Naive thymus-derived CD4-positive, alpha-beta T cell (primary cell): ENCODE measurements around the gene MAPKAPK5. TPM values are rescaled to one million over a fixed set of nuclear protein-coding genes. Genes with fewer than 3 reads are reported as not detected.

ENCODE experiments used
- ATAC-seq: fragments of 150-1000 bp; cut with Tn5 transposase; 2 replicates; pipeline ENCODE4 v1.10.0; 2021; ENCODE audit warnings: mild to moderate bottlenecking, moderate library complexity
- CTCF ChIA-PET: fragments of 350-600 bp; sonication (Branson Sonifier 250); formaldehyde crosslinking; loops from one replicate; lab custom pipeline; 2021; ENCODE audit warnings: antibody characterized with exemption; lab: Charles Lee
- POLR2A ChIA-PET: fragments of 350-600 bp; sonication (Branson Sonifier 250); formaldehyde crosslinking; loops from one replicate; lab custom pipeline; 2021; ENCODE audit warnings: antibody characterized with exemption, inconsistent platforms; lab: Charles Lee
- DNase-seq, 9 donors: peaks; one replicate each; pipeline versions ENCODE4 v3.0.0 to v3.0.0-alpha.2; 2020 to 2022; ENCODE audit warnings: mixed read lengths in 1 of 9
- H3K27ac ChIP-seq: one replicate; pipeline ENCODE4 v1.7.0; 2013; ENCODE audit warnings: mild to moderate bottlenecking, low read depth, low read length, moderate library complexity
- H3K27me3 ChIP-seq, 2 donors: one replicate each; pipeline ENCODE4 v1.7.0; 2013; ENCODE audit warnings: low read length in 2 of 2, mild to moderate bottlenecking in 2 of 2, moderate library complexity in 2 of 2; ENCODE audit not compliant: control insufficient read depth in 2 of 2, insufficient read depth in 2 of 2
- H3K36me3 ChIP-seq, 3 experiments: 1 replicate in 2 of 3; 2 replicates in 1 of 3; pipeline ENCODE4 v1.7.0; 2013; ENCODE audit warnings: low read length in 3 of 3, mild to moderate bottlenecking in 3 of 3, moderate library complexity in 1 of 3; ENCODE audit not compliant: insufficient read depth in 3 of 3, control insufficient read depth in 2 of 3
- H3K4me1 ChIP-seq, 2 donors: one replicate each; pipeline ENCODE4 v1.7.0; 2013; ENCODE audit warnings: low read length in 2 of 2, mild to moderate bottlenecking in 2 of 2, moderate library complexity in 1 of 2; ENCODE audit not compliant: control insufficient read depth in 2 of 2, insufficient read depth in 2 of 2
- H3K4me3 ChIP-seq: 2 replicates; pipeline ENCODE4 v1.7.0; 2013; ENCODE audit warnings: mild to moderate bottlenecking, low read length
- H3K9me3 ChIP-seq, 3 experiments: 1 replicate in 2 of 3; 2 replicates in 1 of 3; pipeline ENCODE4 v1.7.0; 2013; ENCODE audit warnings: low read length in 3 of 3; ENCODE audit not compliant: control insufficient read depth in 2 of 3
- H3K27ac Mint-ChIP-seq, 9 donors: one replicate each; pipeline ENCODE4 v1.8.0; 2020 to 2022; ENCODE audit warnings: mixed read lengths in 9 of 9, mild to moderate bottlenecking in 8 of 9, moderate library complexity in 5 of 9, inconsistent platforms in 2 of 9
- H3K27me3 Mint-ChIP-seq, 5 donors: one replicate each; pipeline ENCODE4 v1.8.0; 2021 to 2022; ENCODE audit warnings: mixed read lengths in 5 of 5, mild to moderate bottlenecking in 1 of 5
- H3K36me3 Mint-ChIP-seq, 5 donors: one replicate each; pipeline ENCODE4 v1.8.0; 2020 to 2022; ENCODE audit warnings: mixed read lengths in 5 of 5, mild to moderate bottlenecking in 3 of 5, inconsistent platforms in 1 of 5
- H3K4me1 Mint-ChIP-seq, 7 donors: one replicate each; pipeline ENCODE4 v1.8.0; 2020 to 2022; ENCODE audit warnings: mixed read lengths in 7 of 7, mild to moderate bottlenecking in 3 of 7, inconsistent platforms in 1 of 7
- H3K4me3 Mint-ChIP-seq, 10 donors: one replicate each; pipeline ENCODE4 v1.8.0; 2020 to 2022; ENCODE audit warnings: mild to moderate bottlenecking in 10 of 10, mixed read lengths in 10 of 10, moderate library complexity in 6 of 10, inconsistent platforms in 2 of 10
- H3K9me3 Mint-ChIP-seq, 11 donors: one replicate each; pipeline ENCODE4 v1.8.0; 2020 to 2022; ENCODE audit warnings: mixed read lengths in 11 of 11, mild to moderate bottlenecking in 4 of 11, inconsistent platforms in 1 of 11, moderate library complexity in 1 of 11
- intact Hi-C, 2 donors: fragments of 100-400 bp; cut with micrococcal nuclease; formaldehyde crosslinking; loops; one replicate each; pipeline ENCODE4 v1.15.1; 2023
- polyA plus RNA-seq, 2 donors: library from polyadenylated mRNA; unstranded; fragments of 300-500 nt; fragmentation: Illumina TruSeq; gene quantifications; one replicate each; pipeline ENCODE4 v1.2.3, GENCODE V29; 2021
- total RNA-seq, 6 experiments: library from RNA in 5 of 6; stranded (reverse) in 5 of 6; gene quantifications; 1 replicate in 5 of 6; 2 replicates in 1 of 6; pipeline ENCODE4 v1.2.3 and lab custom pipeline; 2021 to 2026

The MAPKAPK5 gene
- total RNA-seq (10 to 100 TPM; 46.1 to 72.1 (median 60.0) TPM), polyA plus RNA-seq (10 to 100 TPM; 30.6 to 53.4 TPM), total RNA-seq (lab: John Stamatoyannopoulos, UW) (81.0 reads per million, percentile 81 among the genes with 10 or more reads in this experiment)

GRCh38 chr12:111841750-111842555, at the start of gene MAPKAPK5:
Gene MAPKAPK5 (plus strand): TSS chr12:111842228. CDS start chr12:111842734, 506 bp downstream.
- Mint-ChIP-seq H3K27me3 (peaks cover 0 to 2% (median 0%) of the 10 kb centered on the region in 5 donors), H3K27ac (peak within 1 kb of the TSS; percentile 91 to 100 (median 98)), H3K4me3 (peak within 1 kb of the TSS; percentile 90 to 99 (median 98)), H3K9me3 (peaks cover 0 to 5% (median 0%) of the 10 kb centered on the region in 11 donors), H3K4me1 (peaks cover 40 to 82% (median 69%) of the 10 kb centered on the region in 7 donors), H3K36me3 (peaks cover 3 to 43% (median 31%) of the 10 kb centered on the region in 5 donors)
- POLR2A ChIA-PET, result interaction anchor here (0.6 to 2.4 kb wide), 16 partner anchors 8 to 569 kb away, joined by 3 to 22 read pairs (median 4); partner anchors contain the start of genes ACAD10, BRAP, ERP29 and NAA25
- ATAC-seq, result peak; percentile 93
- CTCF ChIA-PET, result interaction anchor here (0.7 to 1.1 kb wide), 3 partner anchors 15 to 172 kb away, joined by 3 read pairs; no protein-coding TSS in a partner anchor
- intact Hi-C loops, result loop anchor here (1.0 to 5.0 kb wide), 11 partner anchors 8 to 567 kb away; partner anchors contain the start of genes ERP29 (in 2 of the 2), HECTD4 (in 2 of the 2), RPL6 (in 2 of the 2) and TMEM116 (in 2 of the 2)
- Histone ChIP-seq H3K27me3 (no peaks in the 10 kb centered on the region), H3K36me3 (peaks cover 0 to 15% (median 4%) of the 10 kb centered on the region in 3 experiments), H3K4me1 (peaks cover 28 to 32% of the 10 kb centered on the region in 2 donors), H3K4me3 (peak within 1 kb of the TSS; percentile 99), H3K9me3 (no peaks in the 10 kb centered on the region), H3K27ac (peak within 1 kb of the TSS; percentile 89)
- DNase-seq, result peak; percentile 95 to 99 (median 98)

- H3K4me3 ChIP-seq, result no peak overlapping the region
- no peak for DNase-seq
- H3K27me3 ChIP-seq, result no peaks in the 10 kb centered on the region
- no peaks in the 10 kb centered on the region for H3K36me3 ChIP-seq
- Mint-ChIP-seq H3K36me3 (peaks cover 0 to 4% (median 0%) of the 10 kb centered on the region in 5 donors), H3K9me3 (no peaks in the 10 kb centered on the region), H3K4me3 (no peak overlapping the region), H3K4me1 (peaks cover 0 to 2% (median 0%) of the 10 kb centered on the region in 7 donors), H3K27me3 (no peaks in the 10 kb centered on the region), H3K27ac (no peak overlapping the region)
- POLR2A ChIA-PET, result no interaction called here
- no peak overlapping the region for H3K27ac ChIP-seq
- ATAC-seq, result no peak
- CTCF ChIA-PET, result no interaction called here
- intact Hi-C loops, result no loop called here
- H3K4me1 ChIP-seq, result no peaks in the 10 kb centered on the region
- no peaks in the 10 kb centered on the region for H3K9me3 ChIP-seq
These were observed 49.2 kb upstream of the MAPKAPK5 start for GRCh38 chr12:111792856-111793235.

- no peaks in the 10 kb centered on the region for H3K4me1 ChIP-seq
- no peaks in the 10 kb centered on the region for H3K27me3 Mint-ChIP-seq
- H3K36me3 Mint-ChIP-seq, result peaks cover 0 to 9% (median 0%) of the 10 kb centered on the region in 5 donors
- no peak overlapping the region for H3K4me3 Mint-ChIP-seq
- no peak overlapping the region for H3K27ac Mint-ChIP-seq
- DNase-seq (no peak), ATAC-seq (no peak)
- no peak overlapping the region for H3K4me3 ChIP-seq
- no peaks in the 10 kb centered on the region for H3K9me3 ChIP-seq
- H3K36me3 ChIP-seq, result no peaks in the 10 kb centered on the region
- peaks cover 0 to 2% (median 0%) of the 10 kb centered on the region in 7 donors for H3K4me1 Mint-ChIP-seq
- ChIA-PET CTCF (no interaction called here), POLR2A (no interaction called here)
- H3K27ac ChIP-seq, result no peak overlapping the region
- intact Hi-C loops, result no loop called here
- H3K9me3 Mint-ChIP-seq, result no peaks in the 10 kb centered on the region
- no peaks in the 10 kb centered on the region for H3K27me3 ChIP-seq
These were observed 43.8 kb upstream of the MAPKAPK5 start for GRCh38 chr12:111798182-111798581.

GRCh38 chr12:111799758-111800157, 42.3 kb upstream of the MAPKAPK5 start:
- CTCF ChIA-PET, result no interaction called here
- ATAC-seq (no peak), DNase-seq (no peak)
- no peaks in the 10 kb centered on the region for H3K9me3 Mint-ChIP-seq
- POLR2A ChIA-PET, result interaction anchor here (0.7 kb wide), 1 partner anchor 203 kb away, joined by 3 read pairs; no protein-coding TSS in a partner anchor
- no peaks in the 10 kb centered on the region for H3K27me3 Mint-ChIP-seq
- H3K36me3 Mint-ChIP-seq, result peaks cover 0 to 9% (median 0%) of the 10 kb centered on the region in 5 donors
- no peaks in the 10 kb centered on the region for H3K4me1 ChIP-seq
- intact Hi-C loops, result no loop called here
- no peaks in the 10 kb centered on the region for H3K36me3 ChIP-seq
- H3K4me1 Mint-ChIP-seq, result peaks cover 0 to 2% (median 0%) of the 10 kb centered on the region in 7 donors
- no peaks in the 10 kb centered on the region for H3K27me3 ChIP-seq
- no peak overlapping the region for H3K27ac ChIP-seq
- no peak overlapping the region for H3K4me3 ChIP-seq
- H3K9me3 ChIP-seq, result no peaks in the 10 kb centered on the region
- H3K4me3 Mint-ChIP-seq, result no peak overlapping the region
- H3K27ac Mint-ChIP-seq, result no peak overlapping the region

GRCh38 chr12:111803038-111803626, 38.9 kb upstream of the MAPKAPK5 start:
- Mint-ChIP-seq H3K36me3 (peaks cover 0 to 8% (median 0%) of the 10 kb centered on the region in 5 donors), H3K4me1 (peaks cover 0 to 1% (median 0%) of the 10 kb centered on the region in 7 donors), H3K4me3 (no peak overlapping the region), H3K9me3 (no peaks in the 10 kb centered on the region), H3K27ac (no peak overlapping the region), H3K27me3 (no peaks in the 10 kb centered on the region)
- ChIA-PET POLR2A (no interaction called here), CTCF (interaction anchor here (0.7 kb wide), 1 partner anchor 652 kb away, joined by 3 read pairs; no protein-coding TSS in a partner anchor)
- DNase-seq (no peak), ATAC-seq (no peak)
- no peaks in the 10 kb centered on the region for H3K36me3 ChIP-seq
- no peaks in the 10 kb centered on the region for H3K9me3 ChIP-seq
- H3K27ac ChIP-seq, result no peak overlapping the region
- H3K4me1 ChIP-seq, result no peaks in the 10 kb centered on the region
- H3K27me3 ChIP-seq, result no peaks in the 10 kb centered on the region
- intact Hi-C loops, result no loop called here
- H3K4me3 ChIP-seq, result no peak overlapping the region

GRCh38 chr12:111803851-111804250, 38.2 kb upstream of the MAPKAPK5 start:
- no peak overlapping the region for H3K27ac Mint-ChIP-seq
- Histone ChIP-seq H3K4me3 (no peak overlapping the region), H3K27me3 (no peaks in the 10 kb centered on the region), H3K27ac (no peak overlapping the region), H3K4me1 (no peaks in the 10 kb centered on the region), H3K9me3 (no peaks in the 10 kb centered on the region), H3K36me3 (no peaks in the 10 kb centered on the region)
- peaks cover 0 to 1% (median 0%) of the 10 kb centered on the region in 7 donors for H3K4me1 Mint-ChIP-seq
- no peak for DNase-seq
- ChIA-PET POLR2A (no interaction called here), CTCF (interaction anchor here (0.7 to 1.4 kb wide), 2 partner anchors 9 to 653 kb away, joined by 3 to 6 read pairs; no protein-coding TSS in a partner anchor)
- no peak for ATAC-seq
- peaks cover 0 to 5% (median 0%) of the 10 kb centered on the region in 5 donors for H3K36me3 Mint-ChIP-seq
- no peaks in the 10 kb centered on the region for H3K27me3 Mint-ChIP-seq
- intact Hi-C loops, result no loop called here
- no peak overlapping the region for H3K4me3 Mint-ChIP-seq
- no peaks in the 10 kb centered on the region for H3K9me3 Mint-ChIP-seq
